Activated naive CD8-positive, alpha-beta T cell treated with anti-CD3 and anti-CD28 coated beads, Interleukin-2, amount 10 ng/mL, durations not matched to agents 7 days and 5 days (primary cell): Measurements from ENCODE around the gene PTPRM. TPM values are rescaled to one million over a fixed set of nuclear protein-coding genes. Genes with fewer than 3 reads are reported as not detected.

Experiments used
- ATAC-seq: fragments of 150-1000 bp; cut with Tn5 transposase; one replicate; pipeline ENCODE4 v1.10.0; 2021; ENCODE audit warnings: low read depth, moderate library complexity
- POLR2A ChIA-PET: fragments of 350-600 bp; sonication (Branson Sonifier 250); formaldehyde crosslinking; loops from one replicate; lab custom pipeline; 2021; ENCODE audit warnings: antibody characterized with exemption; lab: Charles Lee
- DNase-seq: peaks from one replicate; pipeline ENCODE4 v3.0.0; 2021
- H3K27ac Mint-ChIP-seq: one replicate; pipeline ENCODE4 v1.8.0; 2022; ENCODE audit warnings: mild to moderate bottlenecking, mixed read lengths
- H3K27me3 Mint-ChIP-seq: one replicate; pipeline ENCODE4 v1.8.0; 2022; ENCODE audit warnings: mild to moderate bottlenecking, moderate library complexity, mixed read lengths
- H3K36me3 Mint-ChIP-seq: one replicate; pipeline ENCODE4 v1.8.0; 2021; ENCODE audit warnings: mild to moderate bottlenecking, mixed read lengths
- H3K4me1 Mint-ChIP-seq: one replicate; pipeline ENCODE4 v1.8.0; 2021; ENCODE audit warnings: mixed read lengths
- H3K4me3 Mint-ChIP-seq: one replicate; pipeline ENCODE4 v1.8.0; 2022; ENCODE audit warnings: mild to moderate bottlenecking, moderate library complexity, mixed read lengths
- H3K9me3 Mint-ChIP-seq: one replicate; pipeline ENCODE4 v1.8.0; 2021; ENCODE audit warnings: mixed read lengths
- total RNA-seq, 2 experiments: library from RNA; stranded (reverse); gene quantifications; one replicate each; pipeline ENCODE4 v1.2.3, GENCODE V29; 2021

Gene PTPRM
- total RNA-seq, 2 experiments from 2014 or later, result 6.5 to 6.6 TPM

GRCh38 chr18:7598167-7599047 lies 31.3 kb downstream of the PTPRM start:
- ATAC-seq (no peak), DNase-seq (no peak)
- POLR2A ChIA-PET, result no interaction called here
- H3K9me3 Mint-ChIP-seq, result no peaks in the 10 kb centered on the region
- no peaks in the 10 kb centered on the region for H3K4me1 Mint-ChIP-seq
- H3K27ac Mint-ChIP-seq, result no peak overlapping the region
- H3K4me3 Mint-ChIP-seq, result no peak overlapping the region
- no peaks in the 10 kb centered on the region for H3K27me3 Mint-ChIP-seq
- no peaks in the 10 kb centered on the region for H3K36me3 Mint-ChIP-seq

GRCh38 chr18:7600036-7600435 lies 32.9 kb downstream of the PTPRM start:
- Mint-ChIP-seq H3K9me3 (no peaks in the 10 kb centered on the region), H3K27me3 (no peaks in the 10 kb centered on the region), H3K36me3 (no peaks in the 10 kb centered on the region), H3K4me1 (no peaks in the 10 kb centered on the region), H3K27ac (no peak overlapping the region), H3K4me3 (no peak overlapping the region)
- DNase-seq (no peak), ATAC-seq (no peak)
- POLR2A ChIA-PET, result no interaction called here

- Mint-ChIP-seq H3K27ac (no peak overlapping the region), H3K4me3 (no peak overlapping the region), H3K36me3 (no peaks in the 10 kb centered on the region), H3K4me1 (no peaks in the 10 kb centered on the region), H3K9me3 (no peaks in the 10 kb centered on the region), H3K27me3 (no peaks in the 10 kb centered on the region)
- POLR2A ChIA-PET, result no interaction called here
- no peak for DNase-seq
- no peak for ATAC-seq
Observed at GRCh38 chr18:7600528-7601245, 33.6 kb downstream of the PTPRM start.

- Mint-ChIP-seq H3K36me3 (no peaks in the 10 kb centered on the region), H3K27ac (no peak overlapping the region), H3K4me1 (no peaks in the 10 kb centered on the region), H3K27me3 (no peaks in the 10 kb centered on the region), H3K9me3 (no peaks in the 10 kb centered on the region), H3K4me3 (no peak overlapping the region)
- ATAC-seq (no peak), DNase-seq (no peak)
- POLR2A ChIA-PET, result no interaction called here
Observed at GRCh38 chr18:7601246-7601615, 34.1 kb downstream of the PTPRM start.

GRCh38 chr18:7601936-7602335 lies 34.8 kb downstream of the PTPRM start:
- Mint-ChIP-seq H3K9me3 (no peaks in the 10 kb centered on the region), H3K4me3 (no peak overlapping the region), H3K36me3 (no peaks in the 10 kb centered on the region), H3K4me1 (no peaks in the 10 kb centered on the region), H3K27me3 (no peaks in the 10 kb centered on the region), H3K27ac (no peak overlapping the region)
- POLR2A ChIA-PET, result no interaction called here
- DNase-seq (no peak), ATAC-seq (no peak)

- Mint-ChIP-seq H3K27ac (no peak overlapping the region), H3K36me3 (no peaks in the 10 kb centered on the region), H3K4me1 (no peaks in the 10 kb centered on the region), H3K9me3 (no peaks in the 10 kb centered on the region), H3K27me3 (no peaks in the 10 kb centered on the region), H3K4me3 (no peak overlapping the region)
- POLR2A ChIA-PET, result no interaction called here
- no peak for DNase-seq
- ATAC-seq, result no peak
Observed at GRCh38 chr18:7603259-7604000, 36.3 kb downstream of the PTPRM start.

GRCh38 chr18:7604361-7604760 lies 37.2 kb downstream of the PTPRM start:
- Mint-ChIP-seq H3K4me1 (no peaks in the 10 kb centered on the region), H3K9me3 (no peaks in the 10 kb centered on the region), H3K4me3 (no peak overlapping the region), H3K27me3 (no peaks in the 10 kb centered on the region), H3K36me3 (no peaks in the 10 kb centered on the region), H3K27ac (no peak overlapping the region)
- no peak for ATAC-seq
- POLR2A ChIA-PET, result no interaction called here
- DNase-seq, result no peak

- H3K27ac Mint-ChIP-seq, result no peak overlapping the region
- no peaks in the 10 kb centered on the region for H3K27me3 Mint-ChIP-seq
- H3K4me3 Mint-ChIP-seq, result no peak overlapping the region
- no peaks in the 10 kb centered on the region for H3K4me1 Mint-ChIP-seq
- DNase-seq (no peak), ATAC-seq (no peak)
- POLR2A ChIA-PET, result no interaction called here
- H3K36me3 Mint-ChIP-seq, result no peaks in the 10 kb centered on the region
- no peaks in the 10 kb centered on the region for H3K9me3 Mint-ChIP-seq
Observed at GRCh38 chr18:7605705-7606104, 38.6 kb downstream of the PTPRM start.

GRCh38 chr18:7607540-7608173 lies 40.5 kb downstream of the PTPRM start:
- POLR2A ChIA-PET, result no interaction called here
- Mint-ChIP-seq H3K27ac (no peak overlapping the region), H3K4me3 (no peak overlapping the region), H3K36me3 (no peaks in the 10 kb centered on the region), H3K4me1 (no peaks in the 10 kb centered on the region), H3K27me3 (no peaks in the 10 kb centered on the region), H3K9me3 (no peaks in the 10 kb centered on the region)
- no peak for ATAC-seq
- DNase-seq, result no peak

- H3K9me3 Mint-ChIP-seq, result no peaks in the 10 kb centered on the region
- no peaks in the 10 kb centered on the region for H3K4me1 Mint-ChIP-seq
- POLR2A ChIA-PET, result no interaction called here
- ATAC-seq (no peak), DNase-seq (no peak)
- H3K36me3 Mint-ChIP-seq, result no peaks in the 10 kb centered on the region
- H3K27me3 Mint-ChIP-seq, result no peaks in the 10 kb centered on the region
- no peak overlapping the region for H3K27ac Mint-ChIP-seq
- H3K4me3 Mint-ChIP-seq, result no peak overlapping the region
Observed at GRCh38 chr18:7608174-7608550, 41.0 kb downstream of the PTPRM start.

GRCh38 chr18:7608781-7609201 lies 41.7 kb downstream of the PTPRM start:
- Mint-ChIP-seq H3K9me3 (no peaks in the 10 kb centered on the region), H3K27me3 (no peaks in the 10 kb centered on the region), H3K27ac (no peak overlapping the region), H3K36me3 (no peaks in the 10 kb centered on the region), H3K4me1 (no peaks in the 10 kb centered on the region), H3K4me3 (no peak overlapping the region)
- no peak for DNase-seq
- POLR2A ChIA-PET, result no interaction called here
- no peak for ATAC-seq

- POLR2A ChIA-PET, result no interaction called here
Observed at GRCh38 chr18:7609617-7610016, 42.5 kb downstream of the PTPRM start.

GRCh38 chr18:7614042-7614441 lies 46.9 kb downstream of the PTPRM start:
- H3K27ac Mint-ChIP-seq, result no peak overlapping the region
- H3K36me3 Mint-ChIP-seq, result no peaks in the 10 kb centered on the region
- H3K4me1 Mint-ChIP-seq, result no peaks in the 10 kb centered on the region
- H3K4me3 Mint-ChIP-seq, result no peak overlapping the region
- no peaks in the 10 kb centered on the region for H3K9me3 Mint-ChIP-seq
- POLR2A ChIA-PET, result no interaction called here
- DNase-seq (no peak), ATAC-seq (no peak)
- H3K27me3 Mint-ChIP-seq, result no peaks in the 10 kb centered on the region

More at GRCh38 chr18:7609617-7610016, 42.5 kb downstream of the PTPRM start:
- H3K4me3 Mint-ChIP-seq, result no peak overlapping the region
- no peaks in the 10 kb centered on the region for H3K9me3 Mint-ChIP-seq
- DNase-seq, result no peak
- no peak overlapping the region for H3K27ac Mint-ChIP-seq
- H3K4me1 Mint-ChIP-seq, result no peaks in the 10 kb centered on the region
- no peaks in the 10 kb centered on the region for H3K27me3 Mint-ChIP-seq
- ATAC-seq, result no peak
- no peaks in the 10 kb centered on the region for H3K36me3 Mint-ChIP-seq
